ENCODE results near the gene TMOD4. TPM values are rescaled to one million over a fixed set of nuclear protein-coding genes. Genes with fewer than 3 reads are reported as not detected.
A peak's percentile ranks its signal among the peaks of the same experiment; 100 is the strongest.

Gene TMOD4
- total and polyA plus RNA-seq, 9 of the 15 experiments (the other 6 are each of a cell fraction or from before 2014, with no cell fraction given), result 0.18 to 1.8 (median 1.1) TPM; not detected in 1

DNA sequence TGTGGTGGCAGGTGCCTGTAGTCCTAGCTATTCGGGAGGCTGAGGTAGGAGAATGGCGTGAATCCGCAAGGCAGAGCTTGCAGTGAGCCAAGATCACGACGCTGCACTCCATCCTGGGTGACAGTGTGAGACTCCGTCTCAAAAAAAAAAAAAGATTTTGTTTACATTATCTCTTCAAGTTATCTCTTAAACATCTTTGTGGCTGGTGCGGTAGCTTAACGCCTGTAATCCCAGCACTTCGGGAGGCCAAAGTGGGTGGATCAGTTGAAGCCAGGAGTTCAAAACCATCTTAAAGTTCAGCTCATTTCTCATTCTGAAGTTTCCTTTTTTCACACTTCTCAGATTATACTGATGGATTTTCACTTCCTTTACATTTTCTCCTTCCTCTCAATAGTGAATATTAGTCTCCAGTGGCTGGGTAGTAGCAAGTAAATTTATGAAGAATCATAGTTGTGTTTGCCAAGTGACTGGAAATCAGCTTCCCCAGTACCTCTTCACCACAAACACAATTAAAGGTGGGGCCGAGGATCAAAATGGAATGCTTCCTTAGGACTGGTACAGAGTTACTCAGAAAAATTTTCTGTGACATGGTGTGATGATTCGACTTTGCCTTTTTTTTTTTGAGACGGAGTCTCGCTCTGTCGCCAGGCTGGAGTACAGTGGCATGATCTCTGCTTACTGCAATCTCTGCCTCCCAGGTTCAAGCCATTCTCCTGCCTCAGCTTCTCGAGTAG, 36.4 kb upstream of the TMOD4 start:
- H3K27ac ChIP-seq (ENCODE audit: extremely low read depth, low read depth, low read length), result no peak overlapping the region
- no peak overlapping the region for H2AFZ ChIP-seq (ENCODE audit: low read depth, low read length)
- FAIRE-seq (no peak), ATAC-seq (peak; percentile 45), DNase-seq (ENCODE audit: extremely low read depth in 1 of 4, low spot score in 3 of 4) (no peak)
- no peaks in the 10 kb centered on the region for H4K20me1 ChIP-seq (replicated peaks; ENCODE audit: control insufficient read depth, insufficient read depth, low read length)
- peaks cover 29% of the 10 kb centered on the region; the same call in 1 of the 3 replicates for H3K36me3 ChIP-seq (ENCODE audit: control insufficient read depth, insufficient read depth, low read length)
- BruUV-seq (replicated peaks), result no TSS peak
- H3K79me2 ChIP-seq (ENCODE audit: control insufficient read depth, insufficient read depth, low read length), result peaks cover 18% of the 10 kb centered on the region
- 38% methylated on average over 15 of the region's 15 CpGs for WGBS (ENCODE audit: insufficient coverage, low coverage, missing lambda C conversion rate)
- peaks cover 0 to 2% of the 10 kb centered on the region in 2 experiments; a peak in 2 of 5 replicates for H3K4me1 ChIP-seq (replicated peaks in 1 of 2; ENCODE audit: control insufficient read depth in 2 of 2, insufficient read depth in 2 of 2, low read length in 2 of 2)
- no peak overlapping the region for H3K9ac ChIP-seq (ENCODE audit: insufficient read depth in 1 of 2, low read depth in 2 of 2, low read length in 2 of 2)
- POLR2A ChIA-PET, result interaction anchor here (0.6 to 1.4 kb wide), 4 partner anchors 9 to 157 kb away, joined by 3 to 6 read pairs (median 3); no protein-coding TSS in a partner anchor
- no peaks in the 10 kb centered on the region for H3K9me1 ChIP-seq (ENCODE audit: control insufficient read depth, insufficient read depth, low read length)
- in situ Hi-C loops (cut with MboI), result no loop called here
- intact Hi-C loops (cut with micrococcal nuclease), result no loop called here
- no peaks in the 10 kb centered on the region for H3K9me3 ChIP-seq (replicated peaks; ENCODE audit: control insufficient read depth, insufficient read depth, low read depth, low read length)
- H3K27me3 ChIP-seq (ENCODE audit: control insufficient read depth in 2 of 2, insufficient read depth in 2 of 2, low read length in 2 of 2), result no peaks in the 10 kb centered on the region
- H3K4me2 ChIP-seq (ENCODE audit: insufficient read depth, low read length), result no peak overlapping the region
- CTCF ChIA-PET (ENCODE audit: low intra/inter-chr PET ratio), result interaction anchor here (0.6 kb wide), 1 partner anchor 163 kb away, joined by 4 read pairs; no protein-coding TSS in a partner anchor
- no peak overlapping the region for H3K4me3 ChIP-seq
- TF ChIP-seq CTBP1 (IDR thresholded peaks at IDR 0.05; ENCODE audit: borderline replicate concordance) (peak; percentile 32; the same call in 1 of the 2 replicates), ZBTB33 (CRISPR knock-in tag; IDR thresholded peaks at IDR 0.05) (0 out of 2 replicates have a peak, but pooled peaks have one; percentile 45), HES1 (IDR thresholded peaks at IDR 0.05; ENCODE audit: low read depth) (peak; percentile 58; the same call in 1 of the 2 replicates), HNRNPH1 (optimal IDR thresholded peaks at IDR 0.05; ENCODE audit: low read depth, low read length) (no peak), FOXJ2 (tag; IDR thresholded peaks at IDR 0.05) (0 out of 2 replicates have a peak, but pooled peaks have one; percentile 44), E2F6 (IDR thresholded peaks at IDR 0.05; ENCODE audit: borderline replicate concordance in 1 of 2, extremely low read depth in 1 of 2, insufficient read depth in 1 of 2, insufficient read length in 1 of 2, low read depth in 1 of 2, low read length in 1 of 2, poor library complexity in 1 of 2, severe bottlenecking in 1 of 2) (no peak), BCLAF1 (IDR thresholded peaks at IDR 0.05; ENCODE audit: borderline replicate concordance in 1 of 2, control insufficient read depth in 1 of 2, low read depth in 2 of 2, low read length in 1 of 2) (no peak), CXXC5 (CRISPR knock-in tag; IDR thresholded peaks at IDR 0.05) (peak; percentile 59; the same call in 1 of the 2 replicates), RCOR1 (IDR thresholded peaks at IDR 0.05; ENCODE audit: borderline replicate concordance in 1 of 2, low read depth in 2 of 2, low read length in 2 of 2) (peak in 1 of 2 experiments; percentile 81; a peak in 2 of 4 replicates), ZNF384 (IDR thresholded peaks at IDR 0.05; ENCODE audit: low read depth, low read length) (peak; percentile 69)
- TF ChIP-seq, protein P1, sequence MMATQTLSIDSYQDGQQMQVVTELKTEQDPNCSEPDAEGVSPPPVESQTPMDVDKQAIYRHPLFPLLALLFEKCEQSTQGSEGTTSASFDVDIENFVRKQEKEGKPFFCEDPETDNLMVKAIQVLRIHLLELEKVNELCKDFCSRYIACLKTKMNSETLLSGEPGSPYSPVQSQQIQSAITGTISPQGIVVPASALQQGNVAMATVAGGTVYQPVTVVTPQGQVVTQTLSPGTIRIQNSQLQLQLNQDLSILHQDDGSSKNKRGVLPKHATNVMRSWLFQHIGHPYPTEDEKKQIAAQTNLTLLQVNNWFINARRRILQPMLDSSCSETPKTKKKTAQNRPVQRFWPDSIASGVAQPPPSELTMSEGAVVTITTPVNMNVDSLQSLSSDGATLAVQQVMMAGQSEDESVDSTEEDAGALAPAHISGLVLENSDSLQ (IDR thresholded peaks at IDR 0.05), result no peak
